HG02759 (cell line): ENCODE measurements around the gene NSMF.

Experiments used
- ATAC-seq: cut with Tn5 transposase; IDR thresholded peaks from one replicate; pipeline ENCODE4 v1.9.1; 2021; ENCODE audit warnings: mild to moderate bottlenecking, moderate library complexity; ENCODE audit not compliant: unreplicated experiment

NSMF gene

GRCh38 chr9:137433916-137434431 lies 25.2 kb downstream of the NSMF start:
- ATAC-seq: no peak

GRCh38 chr9:137433349-137433915 lies 25.7 kb downstream of the NSMF start:
- no peak for ATAC-seq

- ATAC-seq: no peak
These were observed 26.3 kb downstream of the NSMF start for GRCh38 chr9:137432687-137433348.

GRCh38 chr9:137431416-137431931 lies 27.7 kb downstream of the NSMF start:
- ATAC-seq: no peak

- ATAC-seq: no peak
These were observed 28.3 kb downstream of the NSMF start for GRCh38 chr9:137430723-137431415.

- no peak for ATAC-seq
These were observed 29.0 kb downstream of the NSMF start for GRCh38 chr9:137429974-137430722.

- ATAC-seq: no peak
These were observed 29.6 kb downstream of the NSMF start for GRCh38 chr9:137429546-137429890.

GRCh38 chr9:137428841-137429545 lies 30.1 kb downstream of the NSMF start:
- no peak for ATAC-seq

GRCh38 chr9:137428311-137428630 lies 30.9 kb downstream of the NSMF start:
- ATAC-seq: no peak

- no peak for ATAC-seq
These were observed 31.5 kb downstream of the NSMF start for GRCh38 chr9:137427454-137428310.

GRCh38 chr9:137426018-137426681 lies 33.0 kb downstream of the NSMF start:
- ATAC-seq: no peak

- ATAC-seq: peak; percentile 31
These were observed 35.4 kb downstream of the NSMF start for GRCh38 chr9:137423514-137424291.

GRCh38 chr9:137422604-137423513 lies 36.3 kb downstream of the NSMF start, which contains the start of the genes EXD3 and NOXA1:
TSS of gene EXD3 (minus strand) at chr9:137423162. CDS start at chr9:137395357, 27,805 bp downstream.
TSS of gene NOXA1 (plus strand) at chr9:137423393. CDS start at chr9:137423530, 137 bp downstream.
- peak; percentile 92 for ATAC-seq

GRCh38 chr9:137421838-137422603 lies 37.1 kb downstream of the NSMF start:
- ATAC-seq: no peak

- no peak for ATAC-seq
These were observed 41.7 kb downstream of the NSMF start for GRCh38 chr9:137417161-137418021.
